Measurements from ENCODE around the gene FHL5. TPM values are rescaled to one million over a fixed set of nuclear protein-coding genes. Genes with fewer than 3 reads are reported as not detected.

Gene FHL5
- polyA plus RNA-seq, 1 donor from 2014 or later, result not detected

GRCh38 chr6:96522465-96523009, 40.4 kb upstream of the FHL5 start:
- Histone ChIP-seq H3K9ac (ENCODE audit: low read length) (peak overlapping the region; percentile 92), H2AFZ (ENCODE audit: low read depth, low read length) (peak overlapping the region; percentile 97), H3K9me2 (ENCODE audit: insufficient read depth, low read length) (no peaks in the 10 kb centered on the region), H3K27me3 (ENCODE audit: insufficient read depth, low read depth, low read length) (no peaks in the 10 kb centered on the region), H3K9me3 (ENCODE audit: low read length) (no peaks in the 10 kb centered on the region), H3F3A (ENCODE audit: insufficient read depth, low read length, poor library complexity, severe bottlenecking) (no peaks in the 10 kb centered on the region), H3K36me3 (ENCODE audit: insufficient read depth, low read length) (no peaks in the 10 kb centered on the region), H3K27ac (ENCODE audit: low read length) (peak overlapping the region; percentile 93), H3K4me3 (ENCODE audit: low read length) (peak overlapping the region; percentile 78), H3K79me2 (replicated peaks; ENCODE audit: insufficient read depth, low read length) (peaks cover 12% of the 10 kb centered on the region), H4K20me1 (ENCODE audit: insufficient read depth) (no peaks in the 10 kb centered on the region), H3K4me2 (ENCODE audit: low read length) (peak overlapping the region; percentile 94)
- no peak for TF ChIP-seq MXI1 (conservative IDR thresholded peaks at IDR 0.05; ENCODE audit: poor library complexity, severe bottlenecking)
- TF ChIP-seq SMC3 (conservative IDR thresholded peaks at IDR 0.05; ENCODE audit: poor library complexity), result no peak
- TF ChIP-seq POLR2AphosphoS5 (IDR thresholded peaks at IDR 0.05), result no peak
- no peak for TF ChIP-seq TAF1 (IDR thresholded peaks at IDR 0.05; ENCODE audit: low read depth)
- no peak for TF ChIP-seq RAD21 (conservative IDR thresholded peaks at IDR 0.05)

GRCh38 chr6:96528193-96528592, 34.7 kb upstream of the FHL5 start:
- no peaks in the 10 kb centered on the region for H3K27me3 ChIP-seq (ENCODE audit: insufficient read depth, low read depth, low read length)
- no peaks in the 10 kb centered on the region for H3F3A ChIP-seq (ENCODE audit: insufficient read depth, low read length, poor library complexity, severe bottlenecking)
- H3K9me2 ChIP-seq (ENCODE audit: insufficient read depth, low read length), result no peaks in the 10 kb centered on the region
- H3K9ac ChIP-seq (ENCODE audit: low read length), result no peak overlapping the region
- no peak overlapping the region for H3K4me2 ChIP-seq (ENCODE audit: low read length)
- H4K20me1 ChIP-seq (ENCODE audit: insufficient read depth), result no peaks in the 10 kb centered on the region
- no peak overlapping the region for H3K27ac ChIP-seq (ENCODE audit: low read length)
- no peak overlapping the region for H3K4me3 ChIP-seq (ENCODE audit: low read length)
- TF ChIP-seq TAF1 (IDR thresholded peaks at IDR 0.05; ENCODE audit: low read depth) (no peak), EP300 (conservative IDR thresholded peaks at IDR 0.05; ENCODE audit: poor library complexity, severe bottlenecking) (no peak), RAD21 (conservative IDR thresholded peaks at IDR 0.05) (no peak), MXI1 (conservative IDR thresholded peaks at IDR 0.05; ENCODE audit: poor library complexity, severe bottlenecking) (no peak), SMC3 (conservative IDR thresholded peaks at IDR 0.05; ENCODE audit: poor library complexity) (no peak), REST (IDR thresholded peaks at IDR 0.05; ENCODE audit: borderline replicate concordance) (no peak), POLR2AphosphoS5 (IDR thresholded peaks at IDR 0.05) (no peak), CTCF (IDR thresholded peaks at IDR 0.05; ENCODE audit: poor library complexity, severe bottlenecking) (no peak), EZH2 (IDR thresholded peaks at IDR 0.05; ENCODE audit: borderline replicate concordance, insufficient read depth, low read length, poor library complexity, severe bottlenecking) (no peak)
- H3K79me2 ChIP-seq (replicated peaks; ENCODE audit: insufficient read depth, low read length), result no peaks in the 10 kb centered on the region
- H2AFZ ChIP-seq (ENCODE audit: low read depth, low read length), result no peak overlapping the region
- H3K9me3 ChIP-seq (ENCODE audit: low read length), result no peaks in the 10 kb centered on the region
- H3K36me3 ChIP-seq (ENCODE audit: insufficient read depth, low read length), result peaks cover 20% of the 10 kb centered on the region

Measured in neural cell (in vitro differentiated cells).